ENCODE data around the gene LINGO3. TPM values are rescaled to one million over a fixed set of nuclear protein-coding genes. Genes with fewer than 3 reads are reported as not detected.

The LINGO3 gene
- total and polyA plus RNA-seq, 2 of the 8 experiments (the other 6 are each of a cell fraction or from before 2014, with no cell fraction given) = 0.59 TPM; not detected in 1

GRCh38 chr19:2273356-2274184 is 34.4 kb downstream of the LINGO3 start:
- peaks cover 0 to 17% (median 7%) of the 10 kb centered on the region in 4 experiments; a peak in 5 of 7 replicates for H3K4me1 ChIP-seq (replicated peaks in 1 of 4; ENCODE audit: control insufficient read depth in 3 of 4, insufficient read depth in 4 of 4, low read length in 3 of 4)
- H3K23ac ChIP-seq (ENCODE audit: insufficient read length) = no peak overlapping the region
- no peak overlapping the region; the same call in 1 of the 2 replicates for H3K18ac ChIP-seq (ENCODE audit: extremely low read depth, low read length)
- peaks cover 3 to 23% (median 9%) of the 10 kb centered on the region in 4 experiments; a peak in 5 of 8 replicates for H3K36me3 ChIP-seq (ENCODE audit: control insufficient read depth in 2 of 4, insufficient read depth in 4 of 4, low read length in 3 of 4)
- H4K8ac ChIP-seq (ENCODE audit: extremely low read depth, insufficient read depth, low read length) = peak overlapping the region; percentile 9; the same call in 1 of the 2 replicates
- H3K14ac ChIP-seq (ENCODE audit: insufficient read length) = no peak overlapping the region
- H3K79me2 ChIP-seq (ENCODE audit: control insufficient read depth in 1 of 2, insufficient read depth in 2 of 2, low read length in 2 of 2) = peaks cover 20 to 40% of the 10 kb centered on the region in 2 experiments; a peak in 3 of 4 replicates
- no peak overlapping the region for H2AK5ac ChIP-seq (ENCODE audit: low read depth, low read length)
- peak overlapping the region in 2 of 4 experiments; percentile 9 to 51; a peak in 2 of 7 replicates for H3K9ac ChIP-seq (replicated peaks in 1 of 4; ENCODE audit: extremely low read depth in 1 of 4, low read depth in 3 of 4, low read length in 3 of 4)
- no peak overlapping the region for H4K91ac ChIP-seq (replicated peaks; ENCODE audit: insufficient read length, low read length)
- CTCF ChIA-PET (ENCODE audit: partially characterized antibody) = interaction anchor here (0.6 to 6.2 kb wide), 21 partner anchors 11 to 580 kb away, joined by 3 to 106 read pairs (median 8); partner anchors contain the start of genes JSRP1 and TMPRSS9
- WGBS, 2 experiments (ENCODE audit: extremely low coverage in 1 of 2, insufficient coverage in 1 of 2, insufficient read length in 1 of 2, insufficient replicate concordance in 2 of 2, low coverage in 1 of 2, low lambda C conversion rate in 2 of 2, missing lambda C conversion rate in 1 of 2) = 14% methylated on average over 41 of the region's 45 CpGs; no CpG with 5 or more reads in 1 of the 2 experiments
- no peaks in the 10 kb centered on the region for H3K27me3 ChIP-seq (replicated peaks in 1 of 4; ENCODE audit: control insufficient read depth in 3 of 4, extremely low read depth in 1 of 4, insufficient read depth in 3 of 4, low read length in 3 of 4)
- H3K27ac ChIP-seq (ENCODE audit: low read depth, low read length) = no peak overlapping the region; the same call in 1 of the 2 replicates
- POLR2A ChIA-PET (ENCODE audit: partially characterized antibody) = interaction anchor here (1.0 to 23.4 kb wide), 12 partner anchors 10 to 155 kb away, joined by 3 to 330 read pairs (median 6); partner anchors contain the start of genes AMH, JSRP1, LSM7 and PLEKHJ1
- FAIRE-seq = no peak
- DNase-seq (ENCODE audit: low read depth in 1 of 2, low spot score in 2 of 2) = peak; percentile 73 to 98
- H4K5ac ChIP-seq (ENCODE audit: insufficient read length, low read depth, low read length) = peak overlapping the region; percentile 34
- H3K4me2 ChIP-seq (ENCODE audit: insufficient read depth in 1 of 2, low read depth in 2 of 2, low read length in 2 of 2) = peak overlapping the region; percentile 73 to 79
- no peak overlapping the region for H2BK12ac ChIP-seq (ENCODE audit: low read depth, low read length)
- peaks cover 22 to 31% of the 10 kb centered on the region in 2 experiments for H4K20me1 ChIP-seq (replicated peaks in 1 of 2; ENCODE audit: control insufficient read depth in 1 of 2, insufficient read depth in 2 of 2, low read length in 2 of 2)
- H2BK15ac ChIP-seq (ENCODE audit: low read length) = no peak overlapping the region
- H3K79me1 ChIP-seq (ENCODE audit: low read depth, low read length) = peaks cover 3% of the 10 kb centered on the region; the same call in 1 of the 2 replicates
- H3K4ac ChIP-seq (replicated peaks; ENCODE audit: insufficient read length, low read depth, low read length) = no peak overlapping the region
- no peak overlapping the region for H2BK120ac ChIP-seq (replicated peaks; ENCODE audit: low read depth, low read length)
- H2BK20ac ChIP-seq (ENCODE audit: low read length) = no peak overlapping the region
- H3K9me3 ChIP-seq (ENCODE audit: insufficient read depth in 2 of 2, low read depth in 1 of 2, low read length in 1 of 2) = no peaks in the 10 kb centered on the region
- peak overlapping the region in 3 of 4 experiments; percentile 18 to 53 (median 23); a peak in 4 of 8 replicates for H3K4me3 ChIP-seq (ENCODE audit: extremely low read depth in 1 of 4, insufficient read depth in 2 of 4, low read depth in 3 of 4, low read length in 4 of 4)
- no peak overlapping the region for H2AFZ ChIP-seq (ENCODE audit: low read length)
- no peak overlapping the region for H2BK5ac ChIP-seq (ENCODE audit: low read depth, low read length)
- peaks cover 5% of the 10 kb centered on the region; the same call in 1 of the 2 replicates for H3K23me2 ChIP-seq (ENCODE audit: low read depth, low read length)
- H3K56ac ChIP-seq (replicated peaks; ENCODE audit: insufficient read length, low read depth, low read length) = no peak overlapping the region
- peak; percentile 74 for TF ChIP-seq CREB1 (IDR thresholded peaks at IDR 0.05)
- TF ChIP-seq HDAC6 (IDR thresholded peaks at IDR 0.05; ENCODE audit: low read depth, low read length) = no peak
- TF ChIP-seq RAD21 (IDR thresholded peaks at IDR 0.05 in 1 of 2, conservative IDR thresholded peaks at IDR 0.05 in 1 of 2; ENCODE audit: low read depth in 2 of 2, low read length in 2 of 2) = peak; percentile 56 to 67
- TF ChIP-seq ASH2L (IDR thresholded peaks at IDR 0.05; ENCODE audit: low read length) = peak; percentile 41
- peak; percentile 18; the same call in 1 of the 2 replicates for TF ChIP-seq CEBPB (IDR thresholded peaks at IDR 0.05; ENCODE audit: low read depth, low read length)
- TF ChIP-seq SIN3A (conservative IDR thresholded peaks at IDR 0.05 in 1 of 2, IDR thresholded peaks at IDR 0.05 in 1 of 2; ENCODE audit: low read depth in 1 of 2, low read length in 2 of 2) = peak in 1 of 2 experiments; percentile 83; a peak in 2 of 4 replicates
- no peak for TF ChIP-seq SP1 (IDR thresholded peaks at IDR 0.05; ENCODE audit: low read depth, low read length)
- TF ChIP-seq TAF1 (IDR thresholded peaks at IDR 0.05; ENCODE audit: low read depth, low read length) = peak; percentile 49
- peak in 1 of 2 experiments; percentile 46; a peak in 1 of 3 replicates for TF ChIP-seq EP300 (IDR thresholded peaks at IDR 0.05; ENCODE audit: borderline replicate concordance in 1 of 2, low read depth in 2 of 2, low read length in 2 of 2)
- TF ChIP-seq EGR1 (IDR thresholded peaks at IDR 0.05; ENCODE audit: borderline replicate concordance, low read depth, low read length) = peak; percentile 59; the same call in 1 of the 2 replicates
